COR-L47 (cell line): ENCODE data around the gene RXYLT1.

Experiments
- DNase-seq: peaks from one replicate; lab custom pipeline; 2025; lab: John Stamatoyannopoulos, UW

The RXYLT1 gene

GRCh38 chr12:63843721-63844390 is 64.1 kb downstream of the RXYLT1 start:
- DNase-seq: peak; percentile 94

GRCh38 chr12:63844391-63845341 is 65.0 kb downstream of the RXYLT1 start, which contains the start of gene SRGAP1:
Gene SRGAP1 (plus strand): TSS chr12:63844700. CDS start chr12:63844817, 117 bp downstream.
- DNase-seq: peak; percentile 51

GRCh38 chr12:63845726-63846125 is 66.0 kb downstream of the RXYLT1 start:
- DNase-seq: peak; percentile 29

- DNase-seq: peak; percentile 32
These were observed 66.7 kb downstream of the RXYLT1 start for GRCh38 chr12:63846238-63846967.

- DNase-seq: no peak
These were observed 68.7 kb downstream of the RXYLT1 start for GRCh38 chr12:63848450-63848849.

- DNase-seq: no peak
These were observed 69.5 kb downstream of the RXYLT1 start for GRCh38 chr12:63849106-63849620.

- no peak for DNase-seq
These were observed 69.9 kb downstream of the RXYLT1 start for GRCh38 chr12:63849641-63850040.

- no peak for DNase-seq
These were observed 74.3 kb downstream of the RXYLT1 start for GRCh38 chr12:63853978-63854377.

- DNase-seq: no peak
These were observed 75.6 kb downstream of the RXYLT1 start for GRCh38 chr12:63855299-63855698.

GRCh38 chr12:63857771-63858670 is 78.3 kb downstream of the RXYLT1 start:
- no peak for DNase-seq
